GM04504 (cell line): ENCODE data around the gene BTRC.

ENCODE experiments used
- DNase-seq: peaks from one replicate; pipeline ENCODE4 v3.0.0-alpha.2; 2012; ENCODE audit warnings: low read depth

The BTRC gene

GRCh38 chr10:101567165-101568006 lies 213.4 kb downstream of the BTRC start:
- DNase-seq, result no peak

- no peak for DNase-seq
Measured at GRCh38 chr10:101568054-101568745, 214.2 kb downstream of the BTRC start.

- no peak for DNase-seq
Measured at GRCh38 chr10:101569323-101569621, 215.3 kb downstream of the BTRC start.

- DNase-seq, result no peak
Measured at GRCh38 chr10:101569622-101570427, 215.9 kb downstream of the BTRC start.

GRCh38 chr10:101570428-101571270 lies 216.7 kb downstream of the BTRC start:
- DNase-seq, result no peak

- no peak for DNase-seq
Measured at GRCh38 chr10:101571271-101571925, 217.4 kb downstream of the BTRC start.

GRCh38 chr10:101572126-101572525 lies 218.2 kb downstream of the BTRC start:
- no peak for DNase-seq

- no peak for DNase-seq
Measured at GRCh38 chr10:101572785-101573184, 218.8 kb downstream of the BTRC start.

GRCh38 chr10:101573885-101574753 lies 220.2 kb downstream of the BTRC start:
- DNase-seq, result no peak

GRCh38 chr10:101575091-101575490 lies 221.1 kb downstream of the BTRC start:
- no peak for DNase-seq

GRCh38 chr10:101575580-101576210 lies 221.7 kb downstream of the BTRC start:
- DNase-seq, result no peak

- DNase-seq, result no peak
Measured at GRCh38 chr10:101576211-101576863, 222.4 kb downstream of the BTRC start.

- DNase-seq, result no peak
Measured at GRCh38 chr10:101577121-101577871, 223.3 kb downstream of the BTRC start.

GRCh38 chr10:101578192-101578591 lies 224.2 kb downstream of the BTRC start:
- DNase-seq, result no peak

GRCh38 chr10:101578803-101579515 lies 225.0 kb downstream of the BTRC start:
- no peak for DNase-seq

GRCh38 chr10:101579516-101579870 lies 225.5 kb downstream of the BTRC start:
- no peak for DNase-seq

GRCh38 chr10:101580486-101581399 lies 226.8 kb downstream of the BTRC start:
- no peak for DNase-seq
